ENCODE measurements around the gene GMDS. TPM values are rescaled to one million over a fixed set of nuclear protein-coding genes. Genes with fewer than 3 reads are reported as not detected.

The GMDS gene
- polyA plus RNA-seq (2013), result 16.9 and 18.1 TPM in 2 replicates

DNA sequence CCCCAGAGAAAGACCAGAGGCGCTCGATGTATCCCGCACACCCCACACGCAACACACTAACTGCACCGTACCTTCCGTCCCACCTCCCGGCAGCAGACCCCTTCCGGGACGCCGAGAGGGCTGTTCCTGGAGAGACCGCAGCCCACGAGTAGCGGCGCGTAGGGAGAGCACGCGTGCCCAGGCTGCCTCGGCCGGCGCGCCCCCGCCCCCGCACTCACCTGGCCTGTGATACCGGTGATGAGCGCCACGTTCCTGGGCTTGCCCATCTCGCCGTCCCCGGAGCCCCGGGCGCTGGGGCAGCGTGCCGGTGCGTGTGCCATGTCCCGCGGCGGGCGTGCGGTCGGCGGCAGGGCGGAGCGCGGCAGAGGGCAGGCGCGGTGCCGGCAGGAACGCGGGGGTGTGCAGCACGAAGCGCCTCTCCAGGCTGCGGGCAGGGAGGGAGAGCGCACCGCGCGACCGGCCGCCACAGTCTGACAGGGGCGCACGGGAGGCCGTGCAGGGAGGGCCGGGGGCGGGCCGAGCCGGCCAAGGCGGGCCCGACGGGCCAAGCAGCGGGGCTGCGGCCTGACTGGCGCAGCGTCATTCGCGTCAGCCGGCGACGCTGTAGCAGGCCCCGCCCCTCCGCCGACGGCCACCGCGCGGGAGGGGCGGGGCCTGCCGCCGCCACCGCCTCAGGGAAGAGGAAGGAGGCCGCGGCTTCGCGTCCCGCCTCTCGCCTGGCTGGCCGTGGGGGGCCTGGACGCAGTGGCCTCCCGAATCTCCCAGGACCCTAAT is at the start of gene GMDS:
Gene GMDS, minus strand, starts transcription at position 503 of the 774 bp plus-strand sequence.
- no peak within 1 kb of the TSS for H2BK12ac ChIP-seq (ENCODE audit: low read length)
- H3K27ac ChIP-seq (ENCODE audit: low read depth, low read length), result no peak within 1 kb of the TSS
- H3K79me1 ChIP-seq (ENCODE audit: low read length), result peaks cover 6% of the 10 kb centered on the region
- peak within 1 kb of the TSS; percentile 88 for H3K4me3 ChIP-seq (ENCODE audit: low read depth, low read length)
- no peak within 1 kb of the TSS for H2AK5ac ChIP-seq (ENCODE audit: low read length)
- DNase-seq, result peak; percentile 91 to 94
- H3K36me3 ChIP-seq (ENCODE audit: control insufficient read depth in 1 of 2, insufficient read depth in 2 of 2, low read length in 2 of 2), result no peaks in the 10 kb centered on the region
- no peak within 1 kb of the TSS for H3K4ac ChIP-seq (ENCODE audit: low read depth, low read length)
- H2BK120ac ChIP-seq (ENCODE audit: insufficient read depth, low read length, poor library complexity), result peak within 1 kb of the TSS; percentile 71
- peaks cover 6% of the 10 kb centered on the region for H3K79me2 ChIP-seq (ENCODE audit: control insufficient read depth, insufficient read depth, low read length, poor library complexity)
- H3K18ac ChIP-seq (ENCODE audit: low read length), result peak within 1 kb of the TSS; percentile 81
- peak within 1 kb of the TSS; percentile 70 for H4K91ac ChIP-seq (ENCODE audit: low read depth, low read length)
- peak within 1 kb of the TSS; percentile 38 for H2BK5ac ChIP-seq (ENCODE audit: low read depth, low read length, poor library complexity)
- peak within 1 kb of the TSS; percentile 65 for H3K14ac ChIP-seq (ENCODE audit: low read length)
- H4K8ac ChIP-seq (ENCODE audit: low read depth, low read length), result peak within 1 kb of the TSS; percentile 93
- H3K27me3 ChIP-seq (ENCODE audit: insufficient read depth, low read length), result no peaks in the 10 kb centered on the region
- peaks cover 6 to 8% of the 10 kb centered on the region in 2 experiments for H3K4me1 ChIP-seq (ENCODE audit: control insufficient read depth in 1 of 2, insufficient read depth in 2 of 2, low read length in 2 of 2)
- H3K23ac ChIP-seq (ENCODE audit: low read length), result no peak within 1 kb of the TSS
- peak within 1 kb of the TSS; percentile 80 for H4K12ac ChIP-seq (ENCODE audit: low read depth, low read length)
- peak within 1 kb of the TSS; percentile 96 for H3K4me2 ChIP-seq (ENCODE audit: low read length)
- peak within 1 kb of the TSS; percentile 98 for H2AFZ ChIP-seq (ENCODE audit: insufficient read depth, low read length, poor library complexity)
- H3K9me3 ChIP-seq (ENCODE audit: insufficient read depth, low read depth, low read length), result no peaks in the 10 kb centered on the region
- peak within 1 kb of the TSS; percentile 54 for H3K9ac ChIP-seq (ENCODE audit: low read length)
- no CpG with 5 or more reads among the region's 97 CpGs for WGBS (ENCODE audit: extremely low coverage, insufficient coverage, insufficient read length)

DNA sequence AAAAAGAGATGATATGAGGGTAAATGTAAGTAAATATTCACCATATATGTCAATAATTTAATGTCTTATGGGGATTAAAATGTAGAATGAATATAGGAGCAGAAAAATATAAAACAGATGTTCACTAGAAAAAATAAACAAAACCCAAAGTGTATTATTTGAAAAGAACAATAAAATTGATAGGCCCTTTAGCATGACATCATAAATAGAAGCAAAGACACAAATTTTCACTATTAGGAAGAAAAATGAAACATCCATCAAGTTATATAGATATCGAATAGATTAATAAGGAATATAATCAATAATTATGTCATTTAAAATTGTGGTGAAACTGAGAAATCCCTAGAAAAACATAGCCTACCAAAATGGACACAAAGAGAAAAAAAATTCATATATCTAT is 40.1 kb upstream of the GMDS start:
- no peak overlapping the region for H3K14ac ChIP-seq (ENCODE audit: low read length)
- no peak overlapping the region for H3K9ac ChIP-seq (ENCODE audit: low read length)
- WGBS (ENCODE audit: extremely low coverage, insufficient coverage, insufficient read length), result no CpG with 5 or more reads among the region's 1 CpG
- no peak for DNase-seq
- H4K8ac ChIP-seq (ENCODE audit: low read depth, low read length), result no peak overlapping the region
- no peak overlapping the region for H4K91ac ChIP-seq (ENCODE audit: low read depth, low read length)
- H3K4ac ChIP-seq (ENCODE audit: low read depth, low read length), result no peak overlapping the region
- no peaks in the 10 kb centered on the region for H3K79me1 ChIP-seq (ENCODE audit: low read length)
- peaks cover 3% of the 10 kb centered on the region for H3K9me3 ChIP-seq (ENCODE audit: insufficient read depth, low read depth, low read length)
- no peaks in the 10 kb centered on the region for H3K4me1 ChIP-seq (ENCODE audit: control insufficient read depth in 1 of 2, insufficient read depth in 2 of 2, low read length in 2 of 2)
- no peak overlapping the region for H2BK12ac ChIP-seq (ENCODE audit: low read length)
- no peak overlapping the region for H2BK120ac ChIP-seq (ENCODE audit: insufficient read depth, low read length, poor library complexity)
- H2AK5ac ChIP-seq (ENCODE audit: low read length), result no peak overlapping the region
- no peak overlapping the region for H3K18ac ChIP-seq (ENCODE audit: low read length)
- H2AFZ ChIP-seq (ENCODE audit: insufficient read depth, low read length, poor library complexity), result no peak overlapping the region
- no peak overlapping the region for H2BK5ac ChIP-seq (ENCODE audit: low read depth, low read length, poor library complexity)
- no peak overlapping the region for H4K12ac ChIP-seq (ENCODE audit: low read depth, low read length)
- H3K4me2 ChIP-seq (ENCODE audit: low read length), result no peak overlapping the region
- no peaks in the 10 kb centered on the region for H3K36me3 ChIP-seq (ENCODE audit: control insufficient read depth in 1 of 2, insufficient read depth in 2 of 2, low read length in 2 of 2)
- no peaks in the 10 kb centered on the region for H3K27me3 ChIP-seq (ENCODE audit: insufficient read depth, low read length)
- H3K23ac ChIP-seq (ENCODE audit: low read length), result no peak overlapping the region
- H3K4me3 ChIP-seq (ENCODE audit: low read depth, low read length), result no peak overlapping the region
- H3K79me2 ChIP-seq (ENCODE audit: control insufficient read depth, insufficient read depth, low read length, poor library complexity), result no peaks in the 10 kb centered on the region
- H3K27ac ChIP-seq (ENCODE audit: low read depth, low read length), result no peak overlapping the region

GRCh38 chr6:2275892-2276242 is 30.5 kb upstream of the GMDS start:
- no peak overlapping the region for H3K18ac ChIP-seq (ENCODE audit: low read length)
- H4K91ac ChIP-seq (ENCODE audit: low read depth, low read length), result no peak overlapping the region
- no peak overlapping the region for H2AFZ ChIP-seq (ENCODE audit: insufficient read depth, low read length, poor library complexity)
- no peaks in the 10 kb centered on the region for H3K79me1 ChIP-seq (ENCODE audit: low read length)
- no peak overlapping the region for H2BK120ac ChIP-seq (ENCODE audit: insufficient read depth, low read length, poor library complexity)
- H4K8ac ChIP-seq (ENCODE audit: low read depth, low read length), result no peak overlapping the region
- no CpG with 5 or more reads among the region's 2 CpGs for WGBS (ENCODE audit: extremely low coverage, insufficient coverage, insufficient read length)
- no peak overlapping the region for H3K4ac ChIP-seq (ENCODE audit: low read depth, low read length)
- no peak overlapping the region for H4K12ac ChIP-seq (ENCODE audit: low read depth, low read length)
- no peak overlapping the region for H3K27ac ChIP-seq (ENCODE audit: low read depth, low read length)
- no peak overlapping the region for H3K23ac ChIP-seq (ENCODE audit: low read length)
- H2BK12ac ChIP-seq (ENCODE audit: low read length), result no peak overlapping the region
- no peak overlapping the region for H2BK5ac ChIP-seq (ENCODE audit: low read depth, low read length, poor library complexity)
- H3K9me3 ChIP-seq (ENCODE audit: insufficient read depth, low read depth, low read length), result no peaks in the 10 kb centered on the region
- H3K4me1 ChIP-seq (ENCODE audit: control insufficient read depth in 1 of 2, insufficient read depth in 2 of 2, low read length in 2 of 2), result no peaks in the 10 kb centered on the region
- H3K14ac ChIP-seq (ENCODE audit: low read length), result no peak overlapping the region
- H3K4me3 ChIP-seq (ENCODE audit: low read depth, low read length), result no peak overlapping the region
- H3K79me2 ChIP-seq (ENCODE audit: control insufficient read depth, insufficient read depth, low read length, poor library complexity), result no peaks in the 10 kb centered on the region
- H3K4me2 ChIP-seq (ENCODE audit: low read length), result no peak overlapping the region
- H2AK5ac ChIP-seq (ENCODE audit: low read length), result no peak overlapping the region
- no peak overlapping the region for H3K9ac ChIP-seq (ENCODE audit: low read length)
- no peaks in the 10 kb centered on the region for H3K36me3 ChIP-seq (ENCODE audit: control insufficient read depth in 1 of 2, insufficient read depth in 2 of 2, low read length in 2 of 2)
- H3K27me3 ChIP-seq (ENCODE audit: insufficient read depth, low read length), result no peaks in the 10 kb centered on the region
- DNase-seq, result no peak

- H2BK12ac ChIP-seq (ENCODE audit: low read length), result no peak overlapping the region
- no peak overlapping the region for H3K4ac ChIP-seq (ENCODE audit: low read depth, low read length)
- H3K79me1 ChIP-seq (ENCODE audit: low read length), result no peaks in the 10 kb centered on the region
- no peak for DNase-seq
- no peaks in the 10 kb centered on the region for H3K4me1 ChIP-seq (ENCODE audit: control insufficient read depth in 1 of 2, insufficient read depth in 2 of 2, low read length in 2 of 2)
- H3K14ac ChIP-seq (ENCODE audit: low read length), result no peak overlapping the region
- no peaks in the 10 kb centered on the region for H3K27me3 ChIP-seq (ENCODE audit: insufficient read depth, low read length)
- H3K18ac ChIP-seq (ENCODE audit: low read length), result no peak overlapping the region
- no peak overlapping the region for H3K4me2 ChIP-seq (ENCODE audit: low read length)
- no peak overlapping the region for H3K23ac ChIP-seq (ENCODE audit: low read length)
- no peak overlapping the region for H4K91ac ChIP-seq (ENCODE audit: low read depth, low read length)
- no peak overlapping the region for H2AFZ ChIP-seq (ENCODE audit: insufficient read depth, low read length, poor library complexity)
- no peaks in the 10 kb centered on the region for H3K36me3 ChIP-seq (ENCODE audit: control insufficient read depth in 1 of 2, insufficient read depth in 2 of 2, low read length in 2 of 2)
- H3K9ac ChIP-seq (ENCODE audit: low read length), result no peak overlapping the region
- H3K4me3 ChIP-seq (ENCODE audit: low read depth, low read length), result no peak overlapping the region
- no peaks in the 10 kb centered on the region for H3K9me3 ChIP-seq (ENCODE audit: insufficient read depth, low read depth, low read length)
- WGBS (ENCODE audit: extremely low coverage, insufficient coverage, insufficient read length), result no CpG with 5 or more reads among the region's 8 CpGs
- no peak overlapping the region for H4K8ac ChIP-seq (ENCODE audit: low read depth, low read length)
- H2AK5ac ChIP-seq (ENCODE audit: low read length), result no peak overlapping the region
- no peak overlapping the region for H3K27ac ChIP-seq (ENCODE audit: low read depth, low read length)
- no peak overlapping the region for H4K12ac ChIP-seq (ENCODE audit: low read depth, low read length)
- H2BK120ac ChIP-seq (ENCODE audit: insufficient read depth, low read length, poor library complexity), result no peak overlapping the region
- no peak overlapping the region for H2BK5ac ChIP-seq (ENCODE audit: low read depth, low read length, poor library complexity)
- H3K79me2 ChIP-seq (ENCODE audit: control insufficient read depth, insufficient read depth, low read length, poor library complexity), result no peaks in the 10 kb centered on the region
These were observed 29.8 kb upstream of the GMDS start for GRCh38 chr6:2274981-2275891.
